ENCODE measurements around the gene METTL1. TPM values are rescaled to one million over a fixed set of nuclear protein-coding genes. Genes with fewer than 3 reads are reported as not detected.

Gene METTL1
- total and polyA plus RNA-seq, 4 donors, result 4.1 to 17.6 (median 12.1) TPM

DNA sequence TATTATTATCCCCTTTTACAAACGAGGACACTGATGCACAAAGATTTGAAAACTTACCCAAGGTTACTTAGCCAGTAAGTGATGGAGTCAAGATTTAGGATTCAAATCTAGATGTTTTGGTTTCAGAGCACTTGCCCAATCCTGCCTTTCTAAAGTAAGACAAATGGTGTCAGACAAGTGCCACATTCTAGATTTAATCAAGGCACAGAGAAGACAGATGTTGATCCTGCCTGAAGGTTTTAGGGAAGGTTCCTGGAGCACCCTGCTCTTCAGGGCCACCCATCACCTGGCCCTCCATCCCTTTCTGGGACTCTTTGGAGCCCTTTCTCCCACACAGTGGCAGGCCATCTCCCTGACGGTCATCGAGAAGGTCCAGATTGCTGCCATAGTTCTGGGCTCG, 14.1 kb downstream of the METTL1 start:
- Histone ChIP-seq H3K36me3 (ENCODE audit: control insufficient read depth, insufficient read depth, low read length) (peaks cover 37% of the 10 kb centered on the region), H3K4me1 (ENCODE audit: control insufficient read depth, insufficient read depth, low read length) (peaks cover 14% of the 10 kb centered on the region)
- DNase-seq (ENCODE audit: low read depth in 4 of 6, low spot score in 6 of 6), result no peak

DNA sequence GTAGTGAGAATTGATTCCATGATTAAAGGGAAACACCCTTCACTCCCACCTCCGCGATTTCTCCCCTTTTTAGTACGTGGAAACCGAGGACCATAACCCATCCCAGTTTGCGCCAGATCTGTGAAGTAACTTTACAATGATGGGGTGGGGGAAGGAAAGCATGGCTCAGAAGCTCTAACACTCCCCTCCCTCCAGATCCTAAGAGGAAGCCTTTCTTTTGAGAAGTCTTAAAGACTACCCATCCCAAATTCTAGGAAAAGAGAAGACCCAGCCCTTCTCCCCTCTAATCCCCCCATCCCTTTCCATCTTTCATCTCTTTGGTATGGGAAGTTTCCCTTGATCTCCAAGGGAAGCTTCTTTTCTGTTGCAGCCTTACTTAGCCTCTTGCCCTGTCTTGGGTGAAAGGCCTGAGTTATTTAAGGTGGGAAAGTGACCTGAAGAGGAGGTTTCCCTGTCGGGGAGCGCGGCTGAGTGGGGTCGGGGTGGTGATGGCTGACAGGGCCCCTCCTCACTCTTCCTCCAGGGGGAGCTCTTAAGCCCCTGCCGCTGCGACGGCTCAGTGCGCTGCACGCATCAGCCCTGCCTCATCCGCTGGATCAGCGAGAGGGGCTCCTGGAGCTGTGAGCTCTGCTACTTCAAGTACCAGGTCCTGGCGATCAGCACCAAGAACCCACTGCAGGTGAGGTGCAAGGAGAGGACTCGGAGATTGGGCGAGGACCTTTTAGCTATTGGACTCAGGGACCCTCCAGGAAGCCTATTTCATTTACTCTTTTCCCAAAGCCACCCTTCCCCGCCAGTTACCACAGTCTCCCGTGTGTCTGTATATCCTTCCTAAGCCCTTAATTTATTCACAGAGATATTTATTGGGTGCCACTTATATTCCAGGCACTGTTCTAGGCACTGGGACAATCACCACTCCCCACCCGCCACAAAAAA, 15.2 kb downstream of the METTL1 start:
- H3K4me1 ChIP-seq (ENCODE audit: control insufficient read depth, insufficient read depth, low read length), result peaks cover 14% of the 10 kb centered on the region
- no peak overlapping the region for H3K27ac ChIP-seq (ENCODE audit: low read depth, low read length)
- no peaks in the 10 kb centered on the region for H3K27me3 ChIP-seq (ENCODE audit: control insufficient read depth, insufficient read depth, low read length)
- peak overlapping the region; percentile 46 for H3K4me3 ChIP-seq (ENCODE audit: low read depth, low read length)
- DNase-seq (ENCODE audit: low read depth in 4 of 6, low spot score in 6 of 6), result no peak
- peaks cover 34% of the 10 kb centered on the region for H3K36me3 ChIP-seq (ENCODE audit: control insufficient read depth, insufficient read depth, low read length)
- no peaks in the 10 kb centered on the region for H3K9me3 ChIP-seq (ENCODE audit: control insufficient read depth, insufficient read depth, low read length)
- 15% methylated on average over 11 of the region's 22 CpGs for WGBS (ENCODE audit: insufficient coverage)

More for the DNA sequence above, 14.1 kb downstream of the METTL1 start:
- no peak overlapping the region for H3K27ac ChIP-seq (ENCODE audit: low read depth, low read length)
- 94% methylated on average over 3 of the region's 4 CpGs for WGBS (ENCODE audit: insufficient coverage)
- no peak overlapping the region for H3K4me3 ChIP-seq (ENCODE audit: low read depth, low read length)
- H3K27me3 ChIP-seq (ENCODE audit: control insufficient read depth, insufficient read depth, low read length), result peaks cover 2% of the 10 kb centered on the region
- H3K9me3 ChIP-seq (ENCODE audit: control insufficient read depth, insufficient read depth, low read length), result no peaks in the 10 kb centered on the region

DNA sequence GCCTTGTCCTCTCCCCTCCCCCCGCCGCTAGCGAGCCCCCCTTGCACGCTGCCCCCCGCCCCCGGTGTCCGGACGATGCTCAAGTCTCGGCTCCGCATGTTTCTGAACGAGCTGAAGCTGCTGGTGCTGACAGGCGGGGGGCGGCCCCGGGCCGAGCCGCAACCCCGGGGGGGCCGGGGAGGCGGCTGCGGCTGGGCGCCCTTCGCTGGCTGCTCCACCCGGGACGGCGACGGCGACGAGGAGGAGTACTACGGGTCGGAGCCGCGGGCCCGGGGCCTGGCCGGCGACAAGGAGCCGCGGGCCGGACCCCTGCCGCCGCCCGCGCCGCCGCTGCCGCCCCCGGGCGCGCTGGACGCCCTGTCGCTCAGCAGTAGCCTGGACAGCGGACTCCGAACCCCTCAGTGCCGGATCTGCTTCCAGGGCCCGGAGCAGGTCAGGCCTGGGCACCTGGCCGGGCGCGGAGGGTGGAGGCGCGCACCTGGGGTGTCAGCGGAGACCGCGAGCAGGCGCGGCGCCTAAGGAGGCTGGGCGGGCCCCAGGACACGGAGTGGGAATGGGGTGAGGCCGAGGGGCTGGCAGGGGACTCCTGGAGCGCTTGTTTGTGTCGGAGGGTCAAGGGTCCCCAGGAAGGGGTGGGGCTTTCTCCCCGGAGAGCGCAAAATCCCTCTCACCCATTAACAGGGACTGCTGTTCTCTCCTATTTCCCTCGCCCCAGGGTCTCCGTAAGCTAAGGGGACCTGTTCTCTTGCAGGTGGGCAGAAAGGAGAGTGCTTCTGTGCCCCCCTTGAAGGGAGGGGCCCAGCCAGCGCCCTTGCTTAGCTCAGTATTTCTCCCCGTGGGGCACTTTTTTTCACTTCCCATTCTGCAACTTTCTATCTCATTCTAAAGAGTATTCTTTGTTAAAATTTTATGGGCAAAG, 16.2 kb downstream of the METTL1 start:
- H3K27ac ChIP-seq (ENCODE audit: low read depth, low read length), result no peak overlapping the region
- under 1% methylated on average over 65 of the region's 76 CpGs for WGBS (ENCODE audit: insufficient coverage)
- H3K4me1 ChIP-seq (ENCODE audit: control insufficient read depth, insufficient read depth, low read length), result peaks cover 23% of the 10 kb centered on the region

DNA sequence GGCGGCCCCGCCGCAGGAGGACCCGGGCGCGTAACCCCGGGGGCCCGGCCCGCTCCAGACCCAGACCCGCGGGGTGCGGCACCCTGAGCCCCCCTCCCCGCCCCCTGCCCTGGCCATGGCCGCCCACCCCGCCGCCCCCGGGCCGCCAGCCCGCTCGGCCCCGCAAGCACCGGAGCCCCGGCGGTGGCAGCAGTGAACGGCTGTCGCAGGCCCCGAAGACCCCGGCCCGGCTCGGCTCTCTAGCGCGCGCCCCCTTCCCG, 16.8 kb downstream of the METTL1 start:
- Histone ChIP-seq H3K4me1 (ENCODE audit: control insufficient read depth, insufficient read depth, low read length) (peaks cover 23% of the 10 kb centered on the region), H3K4me3 (ENCODE audit: low read depth, low read length) (peak overlapping the region; percentile 46), H3K9me3 (ENCODE audit: control insufficient read depth, insufficient read depth, low read length) (no peaks in the 10 kb centered on the region), H3K36me3 (ENCODE audit: control insufficient read depth, insufficient read depth, low read length) (peaks cover 32% of the 10 kb centered on the region), H3K27ac (ENCODE audit: low read depth, low read length) (no peak overlapping the region), H3K27me3 (ENCODE audit: control insufficient read depth, insufficient read depth, low read length) (no peaks in the 10 kb centered on the region)
- 2% methylated on average over 19 of the region's 34 CpGs for WGBS (ENCODE audit: insufficient coverage)
- DNase-seq (ENCODE audit: low read depth in 4 of 6, low spot score in 6 of 6), result no peak

More for the DNA sequence above, 16.2 kb downstream of the METTL1 start:
- peak overlapping the region; percentile 46 for H3K4me3 ChIP-seq (ENCODE audit: low read depth, low read length)
- no peaks in the 10 kb centered on the region for H3K9me3 ChIP-seq (ENCODE audit: control insufficient read depth, insufficient read depth, low read length)
- no peaks in the 10 kb centered on the region for H3K27me3 ChIP-seq (ENCODE audit: control insufficient read depth, insufficient read depth, low read length)
- peaks cover 30% of the 10 kb centered on the region for H3K36me3 ChIP-seq (ENCODE audit: control insufficient read depth, insufficient read depth, low read length)
- peak in 2 of 6 donors; percentile 41 to 43 for DNase-seq (ENCODE audit: low read depth in 4 of 6, low spot score in 6 of 6)

DNA sequence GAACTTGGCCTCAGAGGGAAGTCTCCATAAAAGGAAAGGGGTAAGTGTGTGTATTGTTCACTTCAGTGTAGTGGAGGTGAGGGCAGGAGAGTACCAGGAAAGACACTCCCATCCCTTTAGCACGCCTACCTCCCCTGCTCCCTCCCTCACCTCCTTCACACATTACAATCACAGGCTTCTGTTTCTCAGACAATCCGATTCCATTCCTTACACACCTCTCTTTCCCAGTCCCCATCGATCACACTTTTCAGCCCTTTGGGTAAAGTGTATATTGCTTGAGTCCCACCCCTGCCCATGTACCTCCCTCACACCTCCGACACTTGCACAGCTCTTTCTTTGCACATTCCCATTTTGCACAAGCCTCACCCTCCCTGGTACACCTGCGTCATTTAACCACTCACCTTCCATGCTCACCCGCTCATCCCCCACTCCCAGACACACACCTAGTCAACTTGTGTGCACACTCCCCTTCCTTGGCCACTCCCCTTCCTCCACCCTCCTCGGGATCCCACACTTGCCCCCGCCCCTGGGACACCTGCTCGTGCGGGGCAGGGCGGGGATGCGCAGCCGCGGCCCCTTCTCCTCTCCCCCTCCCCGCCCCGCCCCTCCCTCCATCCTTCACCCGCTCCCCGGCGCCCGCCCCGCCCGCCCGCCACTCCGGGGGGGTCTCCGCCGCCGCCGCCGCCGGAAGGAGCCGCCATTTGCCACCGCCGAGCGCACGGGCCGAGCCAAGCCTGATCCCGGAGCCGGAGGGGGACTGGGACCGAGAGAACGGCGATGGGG, 17.3 kb downstream of the METTL1 start, which contains the start of gene MARCHF9:
Gene MARCHF9, plus strand, starts transcription at position 693 of the 783 bp plus-strand sequence. CDS start 426 bp downstream, outside the sequence.
- WGBS (ENCODE audit: insufficient coverage), result under 1% methylated on average over 29 of the region's 41 CpGs
- H3K36me3 ChIP-seq (ENCODE audit: control insufficient read depth, insufficient read depth, low read length), result peaks cover 36% of the 10 kb centered on the region
- DNase-seq (ENCODE audit: low read depth in 4 of 6, low spot score in 6 of 6), result peak in 2 of 6 donors; percentile 82 to 94
- H3K27me3 ChIP-seq (ENCODE audit: control insufficient read depth, insufficient read depth, low read length), result no peaks in the 10 kb centered on the region
- H3K9me3 ChIP-seq (ENCODE audit: control insufficient read depth, insufficient read depth, low read length), result no peaks in the 10 kb centered on the region
- peak within 1 kb of the TSS; percentile 46 for H3K4me3 ChIP-seq (ENCODE audit: low read depth, low read length)
- H3K27ac ChIP-seq (ENCODE audit: low read depth, low read length), result no peak within 1 kb of the TSS
- peaks cover 23% of the 10 kb centered on the region for H3K4me1 ChIP-seq (ENCODE audit: control insufficient read depth, insufficient read depth, low read length)

DNA sequence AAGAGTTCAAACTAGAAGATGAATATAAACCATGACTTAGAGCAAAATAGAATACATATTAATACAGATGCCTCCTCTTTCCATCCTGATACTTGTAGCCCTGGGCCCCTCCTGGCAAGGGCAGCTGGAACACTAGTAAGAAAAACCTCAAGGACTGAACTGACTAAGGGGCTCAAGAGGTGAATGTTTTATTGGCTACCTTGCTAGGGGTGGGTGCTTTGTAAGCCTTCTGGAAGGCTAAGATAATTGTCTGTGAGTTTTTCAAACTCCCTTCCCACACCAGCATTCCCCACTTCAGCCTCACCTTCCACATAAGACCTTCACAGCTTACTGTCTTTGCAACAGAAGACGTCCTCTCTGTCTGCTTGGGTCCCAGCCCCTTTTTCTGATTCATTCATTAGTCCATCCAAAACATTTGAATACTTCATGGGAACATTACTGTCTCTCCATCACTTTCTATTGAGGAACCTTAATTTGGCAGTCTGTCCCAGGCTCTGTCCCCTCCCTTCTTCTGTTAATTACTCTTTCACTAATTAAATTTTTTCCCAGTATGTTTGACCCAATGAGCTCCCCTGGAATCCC, 18.1 kb downstream of the METTL1 start:
- DNase-seq (ENCODE audit: low read depth in 4 of 6, low spot score in 6 of 6), result no peak
- H3K4me3 ChIP-seq (ENCODE audit: low read depth, low read length), result peak overlapping the region; percentile 46
- H3K27me3 ChIP-seq (ENCODE audit: control insufficient read depth, insufficient read depth, low read length), result no peaks in the 10 kb centered on the region
- H3K27ac ChIP-seq (ENCODE audit: low read depth, low read length), result no peak overlapping the region
- H3K36me3 ChIP-seq (ENCODE audit: control insufficient read depth, insufficient read depth, low read length), result peaks cover 39% of the 10 kb centered on the region
- H3K9me3 ChIP-seq (ENCODE audit: control insufficient read depth, insufficient read depth, low read length), result no peaks in the 10 kb centered on the region
- 14% methylated on average over 1 of the region's 1 CpG for WGBS (ENCODE audit: insufficient coverage)
- peaks cover 23% of the 10 kb centered on the region for H3K4me1 ChIP-seq (ENCODE audit: control insufficient read depth, insufficient read depth, low read length)

DNA sequence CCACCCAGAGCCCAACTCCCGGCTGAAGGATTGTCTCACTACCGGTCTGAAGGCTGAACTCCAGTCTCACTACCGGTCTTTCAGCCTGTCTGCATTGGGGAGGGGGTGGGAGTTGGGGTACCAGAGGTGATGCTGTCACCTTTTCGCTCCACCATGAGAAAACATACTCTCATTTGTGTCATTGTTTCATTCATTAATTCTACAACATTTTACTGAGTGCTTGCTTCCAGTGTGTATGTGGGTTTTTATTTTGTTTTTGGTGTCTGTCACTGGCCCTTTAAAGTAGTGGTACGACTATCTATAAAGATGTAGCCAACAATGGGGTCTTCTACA, 19.3 kb downstream of the METTL1 start:
- peaks cover 23% of the 10 kb centered on the region for H3K4me1 ChIP-seq (ENCODE audit: control insufficient read depth, insufficient read depth, low read length)
- 0% methylated on average over 1 of the region's 5 CpGs for WGBS (ENCODE audit: insufficient coverage)
- H3K36me3 ChIP-seq (ENCODE audit: control insufficient read depth, insufficient read depth, low read length), result peaks cover 39% of the 10 kb centered on the region
- no peaks in the 10 kb centered on the region for H3K27me3 ChIP-seq (ENCODE audit: control insufficient read depth, insufficient read depth, low read length)
- peak overlapping the region; percentile 100 for H3K4me3 ChIP-seq (ENCODE audit: low read depth, low read length)
- no peak for DNase-seq (ENCODE audit: low read depth in 4 of 6, low spot score in 6 of 6)
- H3K9me3 ChIP-seq (ENCODE audit: control insufficient read depth, insufficient read depth, low read length), result no peaks in the 10 kb centered on the region
- H3K27ac ChIP-seq (ENCODE audit: low read depth, low read length), result peak overlapping the region; percentile 80

DNA sequence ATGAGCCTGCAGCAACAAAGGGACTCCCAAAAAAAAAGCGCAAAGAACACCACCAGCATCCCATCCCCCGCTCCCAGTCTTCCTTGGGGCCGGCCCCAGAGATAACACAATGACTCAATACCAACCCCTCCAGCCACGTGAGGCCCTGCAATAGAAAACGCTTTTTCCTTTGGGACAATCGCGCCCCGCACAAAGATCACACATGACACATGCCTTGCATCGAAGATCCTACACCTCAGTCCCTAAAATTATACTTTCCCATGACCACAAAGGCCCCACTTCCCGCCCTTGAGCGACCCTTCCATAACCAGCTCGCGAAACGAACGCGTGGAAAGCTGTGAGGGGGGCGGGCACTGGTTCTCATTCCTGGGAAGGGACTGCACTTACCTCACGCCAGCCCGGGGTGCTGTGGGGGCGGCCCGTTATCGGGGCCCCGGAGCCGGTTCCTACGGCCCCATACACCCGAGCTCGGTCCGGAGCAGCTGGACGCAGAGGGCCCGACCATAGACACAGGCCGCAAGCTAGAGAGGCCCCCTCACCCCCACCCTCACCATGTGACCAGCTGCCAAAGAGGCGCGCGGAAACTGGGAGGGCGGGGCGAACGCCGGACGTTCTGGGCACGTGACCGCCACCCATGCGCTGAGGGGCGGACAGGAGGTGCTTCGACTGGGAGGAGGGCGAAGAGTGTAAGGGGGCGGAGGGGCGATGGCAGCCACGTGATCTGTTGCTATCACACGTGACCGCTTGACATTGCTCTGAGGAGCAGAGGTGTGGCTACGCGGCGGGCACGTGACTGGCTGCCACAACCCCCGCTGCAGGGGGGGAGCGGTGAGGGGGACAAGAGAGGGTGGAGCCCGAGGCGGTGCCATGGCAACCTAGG, 19.9 kb downstream of the METTL1 start, which contains the start of gene CDK4:
Gene CDK4, minus strand, starts transcription at position 523 of the 880 bp plus-strand sequence. CDS start 593 bp downstream, outside the sequence.
- Histone ChIP-seq H3K27ac (ENCODE audit: low read depth, low read length) (peak within 1 kb of the TSS; percentile 89), H3K4me1 (ENCODE audit: control insufficient read depth, insufficient read depth, low read length) (peaks cover 23% of the 10 kb centered on the region), H3K4me3 (ENCODE audit: low read depth, low read length) (peak within 1 kb of the TSS; percentile 100), H3K27me3 (ENCODE audit: control insufficient read depth, insufficient read depth, low read length) (no peaks in the 10 kb centered on the region), H3K9me3 (ENCODE audit: control insufficient read depth, insufficient read depth, low read length) (no peaks in the 10 kb centered on the region), H3K36me3 (ENCODE audit: control insufficient read depth, insufficient read depth, low read length) (peaks cover 40% of the 10 kb centered on the region)
- WGBS (ENCODE audit: insufficient coverage), result 0% methylated on average over 53 of the region's 58 CpGs
- DNase-seq (ENCODE audit: low read depth in 4 of 6, low spot score in 6 of 6), result peak; percentile 95 to 100 (median 98)
